ENCODE data around the gene KDM8.

The KDM8 gene

DNA sequence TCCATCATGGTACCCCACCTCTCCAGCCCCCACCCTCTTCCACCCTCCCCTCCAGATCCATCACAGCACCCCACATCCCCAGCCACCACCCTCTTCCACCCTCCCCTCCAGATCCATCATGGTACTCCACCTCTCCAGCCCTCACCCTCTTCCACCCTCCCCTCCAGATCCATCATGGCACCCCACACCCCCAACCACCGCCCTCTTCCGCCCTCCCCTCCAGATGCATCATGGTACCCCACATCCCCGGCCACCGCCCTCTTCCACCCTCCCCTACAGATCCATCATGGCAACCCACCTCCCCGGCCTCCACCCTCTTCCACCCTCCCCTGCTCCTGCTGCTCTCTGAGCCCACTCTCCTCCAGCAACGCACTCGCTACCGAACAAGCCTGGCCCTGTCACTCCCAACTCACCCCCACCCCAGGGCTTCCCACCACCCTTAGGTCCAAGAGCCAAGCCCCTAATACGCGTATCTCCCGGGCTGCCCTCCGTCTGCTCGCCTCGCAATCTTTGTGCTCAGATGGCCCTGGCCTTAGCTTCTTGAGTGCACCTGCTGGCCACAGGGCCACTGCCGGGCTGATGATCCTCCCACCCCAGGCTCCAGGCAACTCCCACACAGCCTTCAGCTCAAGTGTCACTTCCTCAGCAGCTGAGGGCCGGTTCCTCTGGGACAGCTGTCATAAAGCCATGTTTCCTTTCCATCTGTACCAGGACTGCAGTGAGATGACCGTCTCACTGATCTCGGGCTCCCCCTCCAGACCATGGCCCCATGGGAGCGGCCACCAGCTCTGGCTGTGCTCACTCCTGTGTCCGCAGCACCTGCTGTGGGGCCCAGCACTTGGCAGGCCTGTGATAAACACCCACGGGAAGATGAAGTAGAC, 25.5 kb downstream of the KDM8 start:
- Mint-ChIP-seq H3K27me3 (no peaks in the 10 kb centered on the region), H3K4me1 (peaks cover 53% of the 10 kb centered on the region), H3K36me3 (peaks cover 57% of the 10 kb centered on the region), H3K27ac (peak overlapping the region; percentile 77), H3K4me3 (peak overlapping the region; percentile 30), H3K9me3 (no peaks in the 10 kb centered on the region)
- peak; percentile 47 for ATAC-seq

- Mint-ChIP-seq H3K27me3 (no peaks in the 10 kb centered on the region), H3K4me1 (peaks cover 57% of the 10 kb centered on the region), H3K27ac (peak overlapping the region; percentile 77), H3K4me3 (no peak overlapping the region), H3K36me3 (peaks cover 50% of the 10 kb centered on the region), H3K9me3 (no peaks in the 10 kb centered on the region)
- no peak for ATAC-seq
These were observed 26.7 kb downstream of the KDM8 start for GRCh38 chr16:27229891-27230470.

GRCh38 chr16:27230562-27231001, 27.3 kb downstream of the KDM8 start:
- Mint-ChIP-seq H3K9me3 (no peaks in the 10 kb centered on the region), H3K27ac (no peak overlapping the region), H3K4me1 (peaks cover 61% of the 10 kb centered on the region), H3K36me3 (peaks cover 50% of the 10 kb centered on the region), H3K27me3 (no peaks in the 10 kb centered on the region), H3K4me3 (no peak overlapping the region)
- ATAC-seq, result no peak

DNA sequence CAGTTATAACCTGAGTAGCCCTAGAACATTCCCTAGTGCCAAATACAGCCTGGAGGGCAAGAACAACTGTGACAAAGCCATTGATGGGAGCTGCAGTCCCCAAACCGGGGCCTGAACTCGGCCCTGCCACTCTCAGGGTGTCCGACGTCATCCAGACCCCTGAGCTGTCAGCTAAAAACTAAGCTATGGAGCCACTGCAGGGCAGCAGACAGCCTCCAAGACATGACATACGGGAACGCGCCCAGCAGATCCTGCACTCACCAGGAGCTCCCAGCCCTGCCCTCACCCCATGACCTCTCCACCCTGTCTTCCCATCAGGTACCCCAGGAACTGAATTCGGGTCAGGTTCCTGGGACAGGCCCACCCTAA, 28.4 kb downstream of the KDM8 start:
- H3K4me3 Mint-ChIP-seq, result peak overlapping the region; percentile 34
- peak overlapping the region; percentile 81 for H3K27ac Mint-ChIP-seq
- H3K9me3 Mint-ChIP-seq, result no peaks in the 10 kb centered on the region
- peaks cover 42% of the 10 kb centered on the region for H3K36me3 Mint-ChIP-seq
- peak; percentile 4 for ATAC-seq
- H3K4me1 Mint-ChIP-seq, result peaks cover 58% of the 10 kb centered on the region
- no peaks in the 10 kb centered on the region for H3K27me3 Mint-ChIP-seq

GRCh38 chr16:27232061-27232900, 29.0 kb downstream of the KDM8 start:
- peak overlapping the region; percentile 62 for H3K4me3 Mint-ChIP-seq
- H3K27me3 Mint-ChIP-seq, result no peaks in the 10 kb centered on the region
- H3K4me1 Mint-ChIP-seq, result peaks cover 64% of the 10 kb centered on the region
- peak overlapping the region; percentile 81 for H3K27ac Mint-ChIP-seq
- peaks cover 42% of the 10 kb centered on the region for H3K36me3 Mint-ChIP-seq
- H3K9me3 Mint-ChIP-seq, result no peaks in the 10 kb centered on the region
- peak; percentile 88 for ATAC-seq

DNA sequence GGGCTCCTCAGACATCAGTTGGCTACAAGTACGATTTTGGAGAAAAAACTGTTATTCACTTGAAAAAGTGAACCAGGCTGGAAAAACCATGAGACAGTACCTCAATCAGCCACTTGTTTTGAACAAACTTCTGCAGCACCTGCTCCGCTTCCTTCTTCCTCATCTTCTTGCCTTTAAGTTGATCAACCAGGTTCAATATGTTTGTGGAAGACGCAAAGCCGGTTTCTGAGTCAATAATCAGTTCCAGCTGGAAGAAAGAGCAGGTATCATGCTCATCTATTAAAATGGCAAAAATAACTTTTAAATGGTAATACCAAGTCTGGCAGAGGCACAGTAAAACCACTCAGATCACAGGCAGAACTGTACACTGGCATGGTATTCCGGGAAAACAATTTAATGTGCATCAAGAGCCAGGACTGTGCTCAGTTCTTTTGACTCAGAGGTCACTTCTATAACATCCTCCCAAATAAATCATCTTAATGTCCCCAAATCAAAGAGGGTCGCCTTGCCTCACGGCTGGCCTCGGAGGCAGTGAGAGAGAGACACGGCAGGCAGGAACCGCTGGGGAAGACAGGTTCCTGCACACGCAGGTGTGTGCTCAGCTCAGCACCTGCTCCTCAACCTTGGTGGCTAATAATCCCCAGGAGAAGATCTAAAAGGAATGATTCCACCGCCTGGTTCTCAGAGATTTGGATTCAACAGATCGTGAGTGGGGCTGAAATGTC, 29.7 kb downstream of the KDM8 start:
- H3K4me1 Mint-ChIP-seq, result peaks cover 70% of the 10 kb centered on the region
- no peak overlapping the region for H3K4me3 Mint-ChIP-seq
- peaks cover 42% of the 10 kb centered on the region for H3K36me3 Mint-ChIP-seq
- no peaks in the 10 kb centered on the region for H3K9me3 Mint-ChIP-seq
- peak overlapping the region; percentile 81 for H3K27ac Mint-ChIP-seq
- no peak for ATAC-seq
- no peaks in the 10 kb centered on the region for H3K27me3 Mint-ChIP-seq

- peaks cover 40% of the 10 kb centered on the region for H3K36me3 Mint-ChIP-seq
- H3K27ac Mint-ChIP-seq, result no peak overlapping the region
- no peak for ATAC-seq
- no peak overlapping the region for H3K4me3 Mint-ChIP-seq
- H3K27me3 Mint-ChIP-seq, result no peaks in the 10 kb centered on the region
- peaks cover 70% of the 10 kb centered on the region for H3K4me1 Mint-ChIP-seq
- no peaks in the 10 kb centered on the region for H3K9me3 Mint-ChIP-seq
These were observed 30.4 kb downstream of the KDM8 start for GRCh38 chr16:27233731-27234130.

DNA sequence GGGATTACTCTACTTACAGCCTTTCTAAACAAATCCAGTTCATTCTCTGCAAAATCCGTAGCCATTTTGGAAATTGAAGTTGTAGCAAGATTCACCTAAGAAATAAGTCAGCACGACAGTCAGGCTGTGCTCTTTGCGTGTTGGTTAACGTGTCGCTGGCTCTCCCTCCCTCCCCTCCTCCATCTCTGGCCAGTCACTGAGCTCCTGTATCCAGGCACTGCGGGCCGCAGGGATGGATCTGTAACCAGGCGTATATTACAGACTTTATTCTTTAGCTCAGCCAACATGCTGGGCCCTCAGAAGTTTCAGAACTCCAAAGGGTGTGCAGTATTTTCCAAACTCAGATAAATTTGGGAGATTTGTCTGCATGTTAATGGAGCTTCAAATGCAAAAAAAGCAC, 30.8 kb downstream of the KDM8 start:
- H3K27ac Mint-ChIP-seq, result no peak overlapping the region
- no peak overlapping the region for H3K4me3 Mint-ChIP-seq
- H3K4me1 Mint-ChIP-seq, result peaks cover 70% of the 10 kb centered on the region
- peaks cover 35% of the 10 kb centered on the region for H3K36me3 Mint-ChIP-seq
- H3K9me3 Mint-ChIP-seq, result no peaks in the 10 kb centered on the region
- ATAC-seq, result no peak
- no peaks in the 10 kb centered on the region for H3K27me3 Mint-ChIP-seq

- Mint-ChIP-seq H3K36me3 (peaks cover 31% of the 10 kb centered on the region), H3K27me3 (no peaks in the 10 kb centered on the region), H3K4me3 (no peak overlapping the region), H3K4me1 (peaks cover 67% of the 10 kb centered on the region), H3K9me3 (no peaks in the 10 kb centered on the region), H3K27ac (peak overlapping the region; percentile 91)
- ATAC-seq, result no peak
These were observed 31.3 kb downstream of the KDM8 start for GRCh38 chr16:27234603-27235002.

- Mint-ChIP-seq H3K27ac (peak overlapping the region; percentile 91), H3K36me3 (peaks cover 28% of the 10 kb centered on the region), H3K9me3 (no peaks in the 10 kb centered on the region), H3K4me3 (peak overlapping the region; percentile 21), H3K27me3 (no peaks in the 10 kb centered on the region), H3K4me1 (peaks cover 65% of the 10 kb centered on the region)
- no peak for ATAC-seq
These were observed 32.0 kb downstream of the KDM8 start for GRCh38 chr16:27235055-27235937.

GRCh38 chr16:27235938-27236245, 32.6 kb downstream of the KDM8 start:
- peaks cover 60% of the 10 kb centered on the region for H3K4me1 Mint-ChIP-seq
- H3K9me3 Mint-ChIP-seq, result no peaks in the 10 kb centered on the region
- H3K27ac Mint-ChIP-seq, result peak overlapping the region; percentile 91
- H3K36me3 Mint-ChIP-seq, result peaks cover 23% of the 10 kb centered on the region
- no peak for ATAC-seq
- no peak overlapping the region for H3K4me3 Mint-ChIP-seq
- no peaks in the 10 kb centered on the region for H3K27me3 Mint-ChIP-seq

DNA sequence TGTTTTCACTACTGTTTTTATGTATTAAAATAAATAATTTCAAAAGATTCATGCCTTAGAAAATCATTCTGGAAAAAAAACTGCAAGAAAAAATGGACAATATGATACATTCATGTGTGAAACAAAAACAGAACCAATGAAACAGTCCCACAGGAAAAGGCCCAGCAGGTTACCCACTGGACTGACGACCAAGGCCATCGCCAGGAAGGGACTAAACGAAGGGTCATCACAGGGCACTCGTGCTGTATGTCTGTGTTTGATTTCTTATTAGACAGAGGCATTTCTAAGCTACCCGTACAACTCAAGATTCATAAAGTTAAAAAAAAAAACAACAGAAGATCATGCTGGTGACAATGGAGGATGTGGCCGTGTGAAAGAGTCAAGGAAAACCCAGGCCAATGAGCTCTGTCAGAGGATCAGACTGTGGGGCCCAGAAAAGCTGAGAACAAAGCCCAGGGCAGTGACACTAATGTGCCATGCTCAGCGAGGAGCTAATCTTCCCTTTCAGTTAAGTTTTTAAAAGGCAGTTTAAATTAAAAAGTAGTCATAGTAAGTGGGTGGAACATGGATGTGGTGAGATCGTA, 33.4 kb downstream of the KDM8 start:
- Mint-ChIP-seq H3K4me1 (peaks cover 55% of the 10 kb centered on the region), H3K36me3 (peaks cover 23% of the 10 kb centered on the region), H3K4me3 (peak overlapping the region; percentile 70), H3K27ac (peak overlapping the region; percentile 91), H3K27me3 (no peaks in the 10 kb centered on the region), H3K9me3 (no peaks in the 10 kb centered on the region)
- no peak for ATAC-seq

DNA sequence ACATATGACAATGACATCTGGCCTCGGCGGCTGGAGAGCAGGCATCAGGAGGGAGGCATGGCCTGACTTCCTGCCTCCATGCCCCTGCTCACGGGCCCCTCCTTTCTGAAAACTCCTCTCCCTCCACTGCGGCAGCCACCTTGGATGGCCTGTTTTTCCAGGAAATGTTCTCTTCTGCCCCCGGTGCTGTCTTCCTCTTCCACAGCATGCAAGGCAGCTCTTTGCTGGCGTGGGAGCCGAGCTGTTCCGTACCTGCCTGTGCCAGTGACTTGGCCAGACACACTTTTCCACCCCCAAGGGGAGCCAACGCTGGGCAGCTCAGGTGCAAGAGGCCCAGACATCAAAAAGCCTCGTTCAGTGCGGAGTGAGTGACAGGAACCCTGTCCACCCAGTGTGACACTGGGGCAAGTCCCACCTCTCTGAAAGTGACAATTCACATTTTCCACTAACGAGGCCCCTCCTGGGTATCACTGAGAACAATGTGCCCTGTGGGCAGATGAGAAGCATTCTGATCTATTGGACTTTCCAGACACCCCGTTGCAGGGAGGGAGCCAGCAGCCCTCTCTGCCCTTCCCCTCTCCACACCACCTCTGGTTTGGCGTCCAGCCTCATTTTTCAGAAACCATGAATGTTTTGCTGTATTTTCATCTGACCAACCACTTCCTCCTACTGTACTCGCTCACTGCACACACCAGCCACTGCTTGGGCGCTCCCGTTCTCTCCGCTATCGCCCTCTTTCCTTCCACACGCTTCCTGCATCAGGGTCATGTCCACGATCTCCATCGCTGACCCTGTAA, 34.1 kb downstream of the KDM8 start:
- peak; percentile 96 for ATAC-seq
- peak overlapping the region; percentile 70 for H3K4me3 Mint-ChIP-seq
- H3K27ac Mint-ChIP-seq, result peak overlapping the region; percentile 91
- no peaks in the 10 kb centered on the region for H3K9me3 Mint-ChIP-seq
- peaks cover 20% of the 10 kb centered on the region for H3K36me3 Mint-ChIP-seq
- no peaks in the 10 kb centered on the region for H3K27me3 Mint-ChIP-seq
- H3K4me1 Mint-ChIP-seq, result peaks cover 50% of the 10 kb centered on the region
